AG04450 (cell line): ENCODE results near the gene EIF4G2. TPM values are rescaled to one million over a fixed set of nuclear protein-coding genes. Genes with fewer than 3 reads are reported as not detected.

Experiments
- CTCF ChIA-PET: fragments of 300-600, 350-600 bp; formaldehyde crosslinking; extraction: SDS; loops from one replicate; lab custom pipeline; 2022; ENCODE audit warnings: antibody characterized with exemption, inconsistent platforms; lab: Charles Lee
- POLR2A ChIA-PET: fragments of 350-600 bp; formaldehyde crosslinking; extraction: SDS; loops from one replicate; lab custom pipeline; 2021; ENCODE audit warnings: antibody characterized with exemption, inconsistent platforms; lab: Yijun Ruan, JAX
- DNase-seq: peaks from one replicate; pipeline ENCODE4 v3.0.0-alpha.2; 2011; ENCODE audit warnings: low read depth, low spot score
- H3K27ac ChIP-seq: one replicate; pipeline ENCODE4 v1.5.1; 2012; ENCODE audit warnings: low read depth, low read length, control low read depth
- H3K27me3 ChIP-seq: one replicate; pipeline ENCODE4 v1.6.0; 2012; ENCODE audit warnings: low read length; ENCODE audit not compliant: control insufficient read depth, insufficient read depth
- H3K4me3 ChIP-seq: 2 replicates; pipeline ENCODE4 v1.5.1; 2011; ENCODE audit warnings: mild to moderate bottlenecking, low read depth, low read length, control low read depth
- H3K9me3 ChIP-seq: 2 replicates; pipeline ENCODE4 v1.5.1; 2012; ENCODE audit warnings: low read length; ENCODE audit not compliant: control insufficient read depth, insufficient read depth
- polyA plus RNA-seq: library from polyadenylated mRNA; depleted of rRNA; stranded (reverse); fragments of >200 nt; gene quantifications from 2 replicates; pipeline ENCODE4 v1.2.3, GENCODE V29; 2011
- TF ChIP-seq, protein P1 (sequence below): IDR thresholded peaks from 2 replicates; pipeline ENCODE4 v1.5.1; 2011; ENCODE audit warnings: low read depth, low read length, control low read depth, inconsistent platforms

EIF4G2 gene
- polyA plus RNA-seq, 1 experiment, result 1,432 TPM

DNA sequence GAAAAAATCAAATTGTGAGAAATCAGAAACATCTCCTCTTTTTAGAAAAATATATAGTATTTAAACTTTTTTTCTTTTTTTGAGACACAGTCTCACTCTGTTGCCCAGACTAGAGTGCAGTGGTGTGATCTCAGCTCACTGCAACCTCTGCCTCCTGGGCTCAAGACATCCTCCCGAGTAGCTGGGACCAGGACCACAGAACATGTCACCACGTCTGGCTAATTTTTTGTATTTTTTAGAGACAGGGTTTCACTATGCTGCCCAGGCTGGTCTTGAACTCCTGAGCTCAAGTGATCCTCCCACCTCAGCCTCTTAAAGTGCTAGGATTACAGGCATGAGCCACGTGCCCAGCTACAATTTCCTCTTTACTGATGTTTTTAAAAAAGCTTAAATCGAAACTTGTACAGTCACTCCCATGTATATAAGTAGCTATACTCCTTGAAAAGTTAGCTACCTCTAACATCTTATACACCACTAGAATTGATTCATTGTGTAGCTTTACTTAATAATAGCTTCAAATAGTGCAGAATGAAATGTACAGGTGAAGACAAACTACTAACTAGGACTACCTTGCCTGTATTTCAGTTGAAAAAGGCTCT is 10.3 kb downstream of the EIF4G2 start:
- POLR2A ChIA-PET, result interaction anchor here (1.0 to 1.7 kb wide), 3 partner anchors 9 to 133 kb away, joined by 3 to 22 read pairs (median 4); partner anchors contain the start of gene EIF4G2
- no peak overlapping the region for H3K27ac ChIP-seq
- TF ChIP-seq, protein P1, sequence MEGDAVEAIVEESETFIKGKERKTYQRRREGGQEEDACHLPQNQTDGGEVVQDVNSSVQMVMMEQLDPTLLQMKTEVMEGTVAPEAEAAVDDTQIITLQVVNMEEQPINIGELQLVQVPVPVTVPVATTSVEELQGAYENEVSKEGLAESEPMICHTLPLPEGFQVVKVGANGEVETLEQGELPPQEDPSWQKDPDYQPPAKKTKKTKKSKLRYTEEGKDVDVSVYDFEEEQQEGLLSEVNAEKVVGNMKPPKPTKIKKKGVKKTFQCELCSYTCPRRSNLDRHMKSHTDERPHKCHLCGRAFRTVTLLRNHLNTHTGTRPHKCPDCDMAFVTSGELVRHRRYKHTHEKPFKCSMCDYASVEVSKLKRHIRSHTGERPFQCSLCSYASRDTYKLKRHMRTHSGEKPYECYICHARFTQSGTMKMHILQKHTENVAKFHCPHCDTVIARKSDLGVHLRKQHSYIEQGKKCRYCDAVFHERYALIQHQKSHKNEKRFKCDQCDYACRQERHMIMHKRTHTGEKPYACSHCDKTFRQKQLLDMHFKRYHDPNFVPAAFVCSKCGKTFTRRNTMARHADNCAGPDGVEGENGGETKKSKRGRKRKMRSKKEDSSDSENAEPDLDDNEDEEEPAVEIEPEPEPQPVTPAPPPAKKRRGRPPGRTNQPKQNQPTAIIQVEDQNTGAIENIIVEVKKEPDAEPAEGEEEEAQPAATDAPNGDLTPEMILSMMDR, result no peak

DNA sequence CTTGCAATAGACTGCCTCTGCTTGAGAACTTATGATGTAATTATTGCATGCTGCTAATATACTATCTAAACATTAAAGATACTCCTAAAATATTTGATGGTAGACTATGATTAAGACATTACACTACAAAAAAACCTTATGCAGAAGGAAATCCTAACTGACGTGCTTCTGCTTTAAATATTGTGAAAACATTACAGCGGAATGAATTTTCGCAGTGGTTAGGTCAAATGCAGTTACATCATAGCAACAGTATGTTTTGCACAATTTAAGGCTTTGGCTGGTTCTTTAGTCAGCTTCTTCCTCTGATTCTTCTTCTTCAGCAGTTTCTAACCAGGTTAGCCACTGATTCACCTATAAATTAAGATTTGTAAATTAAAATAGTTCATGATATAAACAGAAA is 11.2 kb downstream of the EIF4G2 start:
- POLR2A ChIA-PET, result interaction anchor here (0.7 to 1.7 kb wide), 2 partner anchors 12 to 369 kb away, joined by 3 to 22 read pairs; partner anchors contain the start of gene EIF4G2
- no peak overlapping the region for H3K27ac ChIP-seq
- TF ChIP-seq, protein P1, result no peak
- no peaks in the 10 kb centered on the region for H3K27me3 ChIP-seq
- DNase-seq, result no peak
- CTCF ChIA-PET, result no interaction called here
- no peaks in the 10 kb centered on the region for H3K9me3 ChIP-seq
- H3K4me3 ChIP-seq, result no peak overlapping the region

More for the DNA sequence above, 10.3 kb downstream of the EIF4G2 start:
- CTCF ChIA-PET, result interaction anchor here (1.3 kb wide), 1 partner anchor 136 kb away, joined by 3 read pairs; no protein-coding TSS in a partner anchor
- no peak for DNase-seq
- Histone ChIP-seq H3K27me3 (no peaks in the 10 kb centered on the region), H3K4me3 (no peak overlapping the region), H3K9me3 (no peaks in the 10 kb centered on the region)

DNA sequence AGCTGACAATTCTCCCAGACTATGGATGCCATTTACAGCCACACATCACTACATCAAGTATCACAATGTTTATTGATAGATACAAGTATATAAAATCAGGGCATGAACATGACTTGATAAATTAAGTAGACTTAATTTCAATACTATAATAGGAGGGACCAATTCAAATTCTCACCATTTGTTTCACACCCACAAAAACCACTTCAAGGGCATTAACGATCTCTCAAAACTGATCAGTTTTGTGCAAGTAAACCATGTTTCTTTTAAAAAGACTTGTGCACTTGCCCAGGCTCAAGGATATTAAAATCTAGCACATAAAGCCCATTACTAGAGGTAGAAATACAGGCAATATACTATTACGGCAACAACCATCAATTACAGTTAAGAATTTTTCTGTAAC is 11.7 kb downstream of the EIF4G2 start:
- ChIA-PET POLR2A (interaction anchor here (1.1 to 2.4 kb wide), 3 partner anchors 10 to 61 kb away, joined by 3 to 19 read pairs (median 8); partner anchors contain the start of genes EIF4G2 and ZBED5), CTCF (no interaction called here)

DNA sequence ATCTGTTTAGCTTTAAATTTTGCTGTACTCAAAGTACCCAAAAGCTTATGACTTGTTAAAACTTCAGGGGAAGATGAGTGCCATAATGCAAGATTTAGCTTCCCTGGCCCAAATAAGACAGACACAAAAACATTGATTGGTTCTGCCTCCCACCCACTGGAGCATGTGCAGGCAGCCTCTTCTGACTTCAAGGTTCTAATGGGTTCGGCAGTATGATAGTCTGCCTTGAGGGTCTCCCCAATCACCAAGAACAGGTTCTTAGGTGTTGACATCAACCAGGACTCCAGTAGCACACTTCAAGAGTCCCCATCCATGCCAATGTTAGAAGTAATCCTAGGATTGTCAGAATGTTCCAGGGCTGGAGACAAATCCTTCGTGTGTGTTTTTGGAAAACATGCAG is 12.5 kb downstream of the EIF4G2 start:
- Histone ChIP-seq H3K4me3 (no peak overlapping the region), H3K9me3 (no peaks in the 10 kb centered on the region), H3K27me3 (no peaks in the 10 kb centered on the region), H3K27ac (no peak overlapping the region)
- TF ChIP-seq, protein P1, result no peak
- ChIA-PET POLR2A (interaction anchor here (0.6 to 2.4 kb wide), 5 partner anchors 9 to 118 kb away, joined by 3 to 19 read pairs (median 6); partner anchors contain the start of genes EIF4G2 and ZBED5), CTCF (interaction anchor here (0.6 kb wide), 2 partner anchors 61 to 138 kb away, joined by 3 read pairs; no protein-coding TSS in a partner anchor)
- no peak for DNase-seq

More for the DNA sequence above, 11.7 kb downstream of the EIF4G2 start:
- Histone ChIP-seq H3K9me3 (no peaks in the 10 kb centered on the region), H3K27me3 (no peaks in the 10 kb centered on the region), H3K27ac (no peak overlapping the region), H3K4me3 (no peak overlapping the region)
- DNase-seq, result no peak
- TF ChIP-seq, protein P1, result no peak
